Keratinocyte (primary cell): ENCODE results near the gene GALNT9. TPM values are rescaled to one million over a fixed set of nuclear protein-coding genes. Genes with fewer than 3 reads are reported as not detected.
"Not testable (repeated sequence)": the region's sequence is repeated elsewhere in the genome, so short reads cannot be mapped to it uniquely, and the experiment has no call there.

Source experiments
- DNase-seq: peaks from one replicate; pipeline ENCODE4 v3.0.0-alpha.2; 2011; ENCODE audit warnings: low read depth, missing footprints, low spot score
- FAIRE-seq: peaks from 2 replicates; lab custom pipeline; 2011; peaks lifted over from hg19 to GRCh38; lab: Jason Lieb, UNC
- H2AFZ ChIP-seq: 2 replicates; pipeline ENCODE4 v1.6.0; 2012; ENCODE audit warnings: low read length, control low read depth, inconsistent platforms; ENCODE audit not compliant: control insufficient read depth
- H3K27ac ChIP-seq: 2 replicates; pipeline ENCODE4 v1.5.1; 2011; ENCODE audit warnings: low read length; ENCODE audit not compliant: control insufficient read depth, insufficient read depth
- H3K27me3 ChIP-seq: 3 replicates; pipeline ENCODE4 v1.6.0; 2011; ENCODE audit warnings: low read length; ENCODE audit not compliant: control insufficient read depth, insufficient read depth; ENCODE audit errors: extremely low read depth
- H3K36me3 ChIP-seq, 2 experiments: 2 replicates in 1 of 2; 3 replicates in 1 of 2; pipeline ENCODE4 v1.5.1; 2011; ENCODE audit warnings: low read length in 2 of 2, mild to moderate bottlenecking in 1 of 2; ENCODE audit not compliant: control insufficient read depth in 2 of 2, insufficient read depth in 2 of 2; ENCODE audit errors: extremely low read depth in 1 of 2
- H3K4me1 ChIP-seq: 3 replicates; pipeline ENCODE4 v1.5.1; 2011; ENCODE audit warnings: low read length; ENCODE audit not compliant: control insufficient read depth, insufficient read depth; ENCODE audit errors: extremely low read depth
- H3K4me2 ChIP-seq: 3 replicates; pipeline ENCODE4 v1.6.0; 2011; ENCODE audit warnings: low read depth, low read length; ENCODE audit not compliant: control insufficient read depth, insufficient read depth; ENCODE audit errors: extremely low read depth
- H3K4me3 ChIP-seq, 3 experiments: fragments of 200-600 bp in 1 of 3; sonication (generic) in 1 of 3; 2 replicates in 2 of 3; 3 replicates in 1 of 3; pipeline ENCODE4 v1.5.1; 2011 to 2016; ENCODE audit warnings: low read length in 3 of 3, mild to moderate bottlenecking in 3 of 3, control low read depth in 2 of 3, inconsistent platforms in 1 of 3, low read depth in 1 of 3, mixed read lengths in 1 of 3, mixed run types in 1 of 3, moderate library complexity in 1 of 3; ENCODE audit not compliant: control insufficient read depth in 2 of 3, insufficient read depth in 2 of 3; ENCODE audit errors: extremely low read depth in 1 of 3
- H3K79me2 ChIP-seq: 2 replicates; pipeline ENCODE4 v1.6.0; 2012; ENCODE audit warnings: low read length; ENCODE audit not compliant: control insufficient read depth, insufficient read depth
- H3K9ac ChIP-seq: 3 replicates; pipeline ENCODE4 v1.6.0; 2011; ENCODE audit warnings: low read length; ENCODE audit not compliant: control insufficient read depth, insufficient read depth; ENCODE audit errors: extremely low read depth
- H3K9me1 ChIP-seq: 3 replicates; pipeline ENCODE4 v1.6.0; 2011; ENCODE audit warnings: low read length; ENCODE audit not compliant: control insufficient read depth, insufficient read depth; ENCODE audit errors: extremely low read depth
- H3K9me3 ChIP-seq: 2 replicates; pipeline ENCODE4 v1.5.1; 2012; ENCODE audit warnings: low read depth, low read length; ENCODE audit not compliant: control insufficient read depth
- H4K20me1 ChIP-seq: 3 replicates; pipeline ENCODE4 v1.6.0; 2011; ENCODE audit warnings: low read length; ENCODE audit not compliant: control insufficient read depth, insufficient read depth; ENCODE audit errors: extremely low read depth
- CTCF ChIP-seq, 3 experiments: IDR thresholded peaks in 1 of 3; conservative IDR thresholded peaks in 1 of 3; optimal IDR thresholded peaks in 1 of 3; 2 replicates in 2 of 3; 3 replicates in 1 of 3; pipeline versions ENCODE3 to v1.5.1; 2011; ENCODE audit warnings: low read length in 3 of 3, mild to moderate bottlenecking in 3 of 3, moderate library complexity in 2 of 3, control low read depth in 1 of 3, inconsistent platforms in 1 of 3; ENCODE audit not compliant: insufficient read depth in 2 of 3; ENCODE audit errors: extremely low read depth in 1 of 3
- EZH2 ChIP-seq: IDR thresholded peaks from one replicate; pipeline ENCODE4 v1.6.1; 2012; ENCODE audit warnings: inconsistent platforms, mild to moderate bottlenecking, low read length, moderate library complexity
- dilution Hi-C: fragments of 300-500 bp; cut with MboI; formaldehyde crosslinking; loops from one replicate; pipeline ENCODE4 v1.7.0; 2020; ENCODE audit warnings: low sequenced_read_pairs; ENCODE audit not compliant: extremely low pct_ligation_motif_present
- polyA plus RNA-seq, 5 experiments: library from polyadenylated mRNA; depleted of rRNA in 3 of 5; stranded (reverse) in 3 of 5; stranded (forward) in 1 of 5; unstranded in 1 of 5; fragments of >200 nt; gene quantifications; 1 replicate in 1 of 5; 2 replicates in 3 of 5; 3 replicates in 1 of 5; pipeline versions ENCODE4 v1.2.1 to v1.2.3, GENCODE V29; 2011 to 2012; ENCODE audit warnings: missing spikeins in 2 of 5, low read depth in 1 of 5, low replicate concordance in 1 of 5

The GALNT9 gene
- polyA plus RNA-seq, 1 donor (not counting 4 experiments of a cell fraction or from before 2014, with no cell fraction given) = not detected

- no peaks in the 10 kb centered on the region for H3K9me1 ChIP-seq
- H3K4me1 ChIP-seq = no peaks in the 10 kb centered on the region
- peaks cover 17% of the 10 kb centered on the region for H3K27me3 ChIP-seq
- FAIRE-seq = no peak
- no peak overlapping the region for H3K27ac ChIP-seq
- H3K9ac ChIP-seq = no peak overlapping the region
- H2AFZ ChIP-seq = no peak overlapping the region
- DNase-seq = no peak
- H3K36me3 ChIP-seq = no peaks in the 10 kb centered on the region
- dilution Hi-C loops = no loop called here
- TF ChIP-seq EZH2 (no peak), CTCF (optimal IDR thresholded peaks at IDR 0.05 in 1 of 3, IDR thresholded peaks at IDR 0.05 in 1 of 3, conservative IDR thresholded peaks at IDR 0.05 in 1 of 3; ENCODE audit: extremely low read depth in 1 of 3, insufficient read depth in 2 of 3, low read length in 3 of 3) (no peak)
- no peaks in the 10 kb centered on the region for H3K9me3 ChIP-seq
- no peak overlapping the region for H3K4me3 ChIP-seq
- no peaks in the 10 kb centered on the region for H4K20me1 ChIP-seq
- H3K79me2 ChIP-seq = no peaks in the 10 kb centered on the region
- no peak overlapping the region for H3K4me2 ChIP-seq
Observed at GRCh38 chr12:132222096-132222807, 107.1 kb downstream of the GALNT9 start.

- H3K4me3 ChIP-seq, FAIRE-seq, H3K9ac ChIP-seq, dilution Hi-C loops, H3K4me1 ChIP-seq, H3K79me2 ChIP-seq, H3K4me2 ChIP-seq, H3K9me1 ChIP-seq, DNase-seq, H4K20me1 ChIP-seq, H2AFZ ChIP-seq, H3K27ac ChIP-seq, H3K36me3 ChIP-seq, H3K9me3 ChIP-seq: not testable (repeated sequence)
- peaks cover 12% of the 10 kb centered on the region for H3K27me3 ChIP-seq
Observed at GRCh38 chr12:132219761-132220160, 109.6 kb downstream of the GALNT9 start.

GRCh38 chr12:132219323-132219722 lies 110.1 kb downstream of the GALNT9 start:
- Histone ChIP-seq H3K9me1 (no peaks in the 10 kb centered on the region), H3K9me3 (peaks cover under 1% of the 10 kb centered on the region), H2AFZ (no peak overlapping the region), H3K4me3 (no peak overlapping the region), H3K79me2 (no peaks in the 10 kb centered on the region), H3K4me2 (no peak overlapping the region), H3K4me1 (no peaks in the 10 kb centered on the region), H4K20me1 (no peaks in the 10 kb centered on the region), H3K9ac (no peak overlapping the region), H3K27me3 (peaks cover 12% of the 10 kb centered on the region), H3K27ac (no peak overlapping the region), H3K36me3 (no peaks in the 10 kb centered on the region)
- dilution Hi-C loops = no loop called here
- FAIRE-seq = no peak
- TF ChIP-seq EZH2 (no peak), CTCF (optimal IDR thresholded peaks at IDR 0.05 in 1 of 3, IDR thresholded peaks at IDR 0.05 in 1 of 3, conservative IDR thresholded peaks at IDR 0.05 in 1 of 3; ENCODE audit: extremely low read depth in 1 of 3, insufficient read depth in 2 of 3, low read length in 3 of 3) (no peak)
- DNase-seq = no peak
